HFFc6 (cell line): Measurements from ENCODE around the gene HES4. TPM values are rescaled to one million over a fixed set of nuclear protein-coding genes. Genes with fewer than 3 reads are reported as not detected.
"Not testable (repeated sequence)": the region's sequence is repeated elsewhere in the genome, so short reads cannot be mapped to it uniquely, and the experiment has no call there.

Experiments used
- DNase-seq: peaks from one replicate; pipeline ENCODE4 v3.0.0-alpha.2; 2018
- H3K27ac Mint-ChIP-seq: 2 replicates; pipeline ENCODE4 v1.8.0; 2020; ENCODE audit warnings: mild to moderate bottlenecking, mixed read lengths
- H3K27me3 Mint-ChIP-seq: 2 replicates; pipeline ENCODE4 v1.8.0; 2021; ENCODE audit warnings: mild to moderate bottlenecking, moderate library complexity, mixed read lengths; ENCODE audit not compliant: insufficient read depth
- H3K36me3 Mint-ChIP-seq: 2 replicates; pipeline ENCODE4 v1.8.0; 2021; ENCODE audit warnings: low read depth, mixed read lengths
- H3K4me1 Mint-ChIP-seq: 2 replicates; pipeline ENCODE4 v1.8.0; 2020; ENCODE audit warnings: low read depth, mixed read lengths
- H3K4me3 Mint-ChIP-seq: 2 replicates; pipeline ENCODE4 v1.8.0; 2020; ENCODE audit warnings: mild to moderate bottlenecking, moderate library complexity, mixed read lengths
- H3K9me3 Mint-ChIP-seq: 2 replicates; pipeline ENCODE4 v1.8.0; 2020; ENCODE audit warnings: mild to moderate bottlenecking, mixed read lengths
- CTCF ChIP-seq: fragments of 200-600 bp; sonication (generic); IDR thresholded peaks from 2 replicates; pipeline ENCODE4 v1.5.0; 2021; ENCODE audit warnings: antibody characterized with exemption, mild to moderate bottlenecking
- total RNA-seq, 6 experiments: library from RNA; stranded (reverse); fragmentation: NEBNext Ultra II Directional; extraction: Animal tissue kit (Norgen Biotek cat#: 25700); gene quantifications; 2 replicates in 1 of 6; 3 replicates in 5 of 6; pipeline ENCODE4 v1.2.3, GENCODE V29; 2021

Gene HES4
- total RNA-seq, 6 experiments from 2014 or later = 14.1 to 17.4 (median 15.6) TPM

- H3K4me3 Mint-ChIP-seq = peak within 1 kb of the TSS; percentile 94
- H3K36me3 Mint-ChIP-seq = peaks cover 4% of the 10 kb centered on the region; the same call in 1 of the 2 replicates
- peaks cover 3% of the 10 kb centered on the region; the same call in 1 of the 2 replicates for H3K27me3 Mint-ChIP-seq
- H3K9me3 Mint-ChIP-seq = no peaks in the 10 kb centered on the region
- no peak for TF ChIP-seq CTCF
- peak within 1 kb of the TSS; percentile 96 for H3K27ac Mint-ChIP-seq
- H3K4me1 Mint-ChIP-seq = peaks cover 24% of the 10 kb centered on the region
- peak; percentile 84 for DNase-seq
Observed at GRCh38 chr1:1013105-1013921, 13.4 kb upstream of the HES4 start, which contains the start of gene ISG15. ISG15 (plus strand) TSS chr1:1013497; CDS start chr1:1013574, 77 bp downstream.

- not testable (repeated sequence) for H3K9me3 Mint-ChIP-seq, DNase-seq, H3K36me3 Mint-ChIP-seq, H3K27me3 Mint-ChIP-seq
- Mint-ChIP-seq H3K4me1 (peaks cover 24% of the 10 kb centered on the region), H3K4me3 (peak overlapping the region; percentile 94), H3K27ac (peak overlapping the region; percentile 96)
Observed at GRCh38 chr1:1012736-1013104, 12.8 kb upstream of the HES4 start.

- H3K4me3 Mint-ChIP-seq = no peak overlapping the region
- H3K9me3 Mint-ChIP-seq = no peaks in the 10 kb centered on the region
- no peak for TF ChIP-seq CTCF
- H3K27ac Mint-ChIP-seq = no peak overlapping the region
- no peak for DNase-seq
- no peaks in the 10 kb centered on the region for H3K36me3 Mint-ChIP-seq
- H3K4me1 Mint-ChIP-seq = peaks cover 24% of the 10 kb centered on the region
- H3K27me3 Mint-ChIP-seq = peaks cover 3% of the 10 kb centered on the region; the same call in 1 of the 2 replicates
Observed at GRCh38 chr1:1011396-1011949, 11.6 kb upstream of the HES4 start.

- H3K9me3 Mint-ChIP-seq = not testable (repeated sequence)
Observed at GRCh38 chr1:1010131-1010530, 10.2 kb upstream of the HES4 start.

GRCh38 chr1:1006305-1007159 is 6.6 kb upstream of the HES4 start:
- Mint-ChIP-seq H3K4me1 (peaks cover 11% of the 10 kb centered on the region), H3K9me3 (no peaks in the 10 kb centered on the region), H3K4me3 (no peak overlapping the region), H3K27me3 (peaks cover 4% of the 10 kb centered on the region; the same call in 1 of the 2 replicates), H3K27ac (no peak overlapping the region), H3K36me3 (no peaks in the 10 kb centered on the region)
- no peak for TF ChIP-seq CTCF
- no peak for DNase-seq

More at GRCh38 chr1:1010131-1010530, 10.2 kb upstream of the HES4 start:
- peaks cover 28% of the 10 kb centered on the region for H3K4me1 Mint-ChIP-seq
- H3K4me3 Mint-ChIP-seq, H3K36me3 Mint-ChIP-seq, H3K27ac Mint-ChIP-seq, H3K27me3 Mint-ChIP-seq, DNase-seq: not testable (repeated sequence)

- Mint-ChIP-seq H3K27me3 (peaks cover 4% of the 10 kb centered on the region; the same call in 1 of the 2 replicates), H3K9me3 (no peaks in the 10 kb centered on the region), H3K4me3 (no peak overlapping the region), H3K27ac (no peak overlapping the region), H3K36me3 (no peaks in the 10 kb centered on the region), H3K4me1 (peaks cover 13% of the 10 kb centered on the region)
- DNase-seq = no peak
- TF ChIP-seq CTCF = no peak
Observed at GRCh38 chr1:1005774-1006304, 5.9 kb upstream of the HES4 start.
